HUES6 (cell line): ENCODE data around the gene NHSL1.
A peak's percentile ranks its signal among the peaks of the same experiment; 100 is the strongest.

Experiments
- H3K27ac ChIP-seq: 2 replicates; pipeline ENCODE4 v1.7.0; 2013; ENCODE audit warnings: low read depth, mild to moderate bottlenecking, low read length, inconsistent platforms
- H3K27me3 ChIP-seq: 2 replicates; pipeline ENCODE4 v1.6.1; 2013; ENCODE audit warnings: low read length; ENCODE audit not compliant: control insufficient read depth, insufficient read depth
- H3K36me3 ChIP-seq: 2 replicates; pipeline ENCODE4 v1.6.1; 2013; ENCODE audit warnings: low read length; ENCODE audit not compliant: control insufficient read depth, insufficient read depth
- H3K4me1 ChIP-seq: 2 replicates; pipeline ENCODE4 v1.6.1; 2013; ENCODE audit warnings: low read length; ENCODE audit not compliant: control insufficient read depth, insufficient read depth
- H3K4me3 ChIP-seq: 2 replicates; pipeline ENCODE4 v1.5.1; 2013; ENCODE audit warnings: low read depth, low read length
- H3K9ac ChIP-seq: one replicate; pipeline ENCODE4 v1.6.1; 2013; ENCODE audit warnings: mild to moderate bottlenecking, low read length
- H3K9me3 ChIP-seq: 2 replicates; pipeline ENCODE4 v1.6.1; 2013; ENCODE audit warnings: low read depth, low read length; ENCODE audit not compliant: control insufficient read depth, insufficient read depth

Gene NHSL1

DNA sequence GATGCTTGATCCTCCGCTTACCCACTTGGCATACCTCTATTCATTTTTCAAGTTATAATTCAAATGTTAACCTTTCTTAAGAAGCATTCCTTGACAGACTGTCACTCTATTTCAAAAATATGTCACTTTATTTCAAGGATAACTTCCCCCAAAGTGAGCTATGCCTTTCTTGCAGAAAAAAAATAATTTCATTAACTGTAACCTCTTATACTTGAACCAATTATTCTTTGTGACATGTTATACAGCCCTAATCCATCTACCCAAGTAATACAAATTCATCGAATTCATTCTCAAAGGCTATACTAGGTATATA lies 9.3 kb upstream of the NHSL1 start:
- Histone ChIP-seq H3K4me1 (peaks cover 26% of the 10 kb centered on the region), H3K4me3 (no peak overlapping the region), H3K9me3 (no peaks in the 10 kb centered on the region)

DNA sequence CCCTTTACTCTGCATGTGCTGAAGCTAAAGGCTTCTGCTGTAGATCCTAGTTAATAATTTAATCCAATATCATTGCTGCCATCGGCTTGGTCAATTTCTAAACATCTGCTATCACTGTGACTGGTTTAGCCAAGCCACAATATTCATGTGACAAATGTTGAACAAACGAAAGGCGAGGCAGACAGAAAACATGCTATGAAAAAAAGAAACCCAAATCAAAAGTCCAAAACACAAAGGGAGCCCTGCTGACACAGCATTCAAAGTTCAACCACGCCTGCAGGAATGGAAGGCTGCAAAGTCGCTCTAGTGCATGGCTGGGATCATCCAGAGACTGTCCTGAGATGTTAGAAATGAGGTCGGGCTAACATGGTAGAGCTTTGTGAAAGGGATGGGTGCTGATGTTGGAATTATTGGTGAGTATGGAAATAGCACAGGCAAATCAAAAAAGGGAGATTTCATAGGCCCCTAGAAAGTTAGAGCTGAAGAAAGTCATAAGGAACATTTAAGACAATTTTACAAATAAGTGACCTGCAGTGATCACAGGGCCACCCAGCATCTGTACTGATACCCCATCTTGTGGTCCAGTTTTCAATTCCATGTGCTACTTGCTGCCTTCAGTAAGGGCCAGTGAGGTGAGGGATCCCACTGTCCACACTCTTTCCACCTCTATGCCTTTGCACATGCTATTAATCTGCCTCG lies 8.8 kb upstream of the NHSL1 start:
- Histone ChIP-seq H3K27ac (no peak overlapping the region), H3K9me3 (no peaks in the 10 kb centered on the region), H3K4me3 (no peak overlapping the region), H3K4me1 (peaks cover 24% of the 10 kb centered on the region), H3K36me3 (no peaks in the 10 kb centered on the region), H3K27me3 (no peaks in the 10 kb centered on the region), H3K9ac (no peak overlapping the region)

More for the DNA sequence above, 9.3 kb upstream of the NHSL1 start:
- H3K27me3 ChIP-seq = no peaks in the 10 kb centered on the region
- no peak overlapping the region for H3K9ac ChIP-seq
- no peaks in the 10 kb centered on the region for H3K36me3 ChIP-seq
- H3K27ac ChIP-seq = no peak overlapping the region

DNA sequence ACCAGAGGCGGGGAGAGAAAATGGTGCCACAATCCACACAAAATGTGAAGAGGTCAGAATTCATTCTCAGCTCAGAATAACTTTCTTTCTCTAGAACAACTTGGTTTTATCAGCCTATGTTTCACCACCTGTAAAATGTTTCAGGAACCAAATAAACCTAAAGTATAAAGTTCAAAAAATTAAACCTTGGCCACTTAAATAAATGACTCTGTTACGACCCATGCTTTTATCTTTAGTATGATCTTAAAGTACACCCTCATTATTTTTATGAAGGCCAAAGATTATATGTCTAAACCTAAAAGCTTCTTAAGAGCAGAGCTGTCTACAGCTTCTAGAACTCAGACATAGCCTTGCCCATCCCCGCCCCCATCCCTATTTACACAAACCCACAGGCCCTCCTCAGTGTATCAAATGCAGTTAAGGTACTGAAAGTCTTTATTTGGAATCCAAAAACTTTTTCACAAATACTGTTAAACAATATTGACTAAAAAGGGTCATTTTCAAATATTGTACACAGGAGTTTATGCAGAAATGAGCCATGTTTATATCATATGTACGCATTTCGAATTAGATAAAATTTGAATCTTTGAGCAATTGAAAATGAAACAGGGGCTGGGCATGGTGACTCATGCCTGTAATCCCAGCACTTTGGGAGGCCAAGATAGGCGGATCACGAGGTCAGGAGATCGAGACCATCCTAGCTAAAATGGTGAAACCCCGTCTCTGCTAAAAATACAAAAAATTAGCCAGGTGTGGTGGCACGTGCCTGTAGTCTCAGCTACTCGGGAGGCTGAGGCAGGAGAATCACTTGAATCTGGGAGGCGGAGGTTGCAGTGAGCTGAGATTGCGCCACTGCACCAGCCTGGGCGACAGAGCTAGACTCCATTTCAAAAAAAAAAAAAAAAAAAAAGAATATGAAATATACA lies 5.7 kb upstream of the NHSL1 start:
- Histone ChIP-seq H3K4me1 (peaks cover 24% of the 10 kb centered on the region), H3K27me3 (no peaks in the 10 kb centered on the region), H3K36me3 (no peaks in the 10 kb centered on the region), H3K9ac (no peak overlapping the region), H3K27ac (no peak overlapping the region), H3K4me3 (no peak overlapping the region), H3K9me3 (no peaks in the 10 kb centered on the region)

DNA sequence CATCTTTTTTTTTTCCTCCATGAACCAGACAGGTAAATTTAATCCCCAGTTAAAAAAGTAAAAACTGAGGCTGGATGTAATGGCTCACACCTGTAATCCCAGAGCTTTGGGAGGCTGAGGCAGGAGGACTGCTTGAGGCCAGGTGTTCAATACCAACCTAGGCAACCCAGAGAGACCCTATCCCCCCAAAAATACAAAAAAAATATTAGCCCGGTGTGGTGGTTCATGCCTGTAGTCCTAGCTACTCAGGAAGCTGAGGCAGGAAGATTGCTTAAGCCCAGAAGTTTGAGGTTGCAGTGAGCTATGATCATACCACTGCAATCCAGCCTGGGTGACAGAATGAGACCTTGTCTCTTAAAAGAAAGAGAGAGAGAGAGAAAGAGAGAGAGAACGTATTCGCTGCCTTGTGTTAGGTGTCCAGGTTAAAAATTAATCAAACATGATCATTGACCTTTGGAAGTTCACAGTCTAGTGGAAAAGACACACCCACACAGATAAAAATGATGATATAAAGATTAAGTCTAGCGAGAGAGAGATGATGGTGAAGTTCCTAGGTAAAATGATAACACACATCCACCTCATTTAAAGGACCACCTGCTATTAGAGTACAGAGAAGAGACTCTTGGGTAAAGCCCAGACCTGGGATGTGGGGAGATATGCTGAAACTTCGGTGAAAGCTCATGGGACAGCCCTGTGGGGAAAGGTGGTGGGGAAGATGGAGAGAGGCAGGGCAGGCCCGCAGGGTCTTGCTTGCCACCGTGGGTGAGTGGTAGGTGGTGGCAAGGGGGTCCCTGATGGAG lies 4.8 kb upstream of the NHSL1 start:
- Histone ChIP-seq H3K36me3 (no peaks in the 10 kb centered on the region), H3K27ac (no peak overlapping the region), H3K9ac (no peak overlapping the region), H3K4me1 (peaks cover 33% of the 10 kb centered on the region), H3K4me3 (no peak overlapping the region), H3K27me3 (no peaks in the 10 kb centered on the region), H3K9me3 (no peaks in the 10 kb centered on the region)

DNA sequence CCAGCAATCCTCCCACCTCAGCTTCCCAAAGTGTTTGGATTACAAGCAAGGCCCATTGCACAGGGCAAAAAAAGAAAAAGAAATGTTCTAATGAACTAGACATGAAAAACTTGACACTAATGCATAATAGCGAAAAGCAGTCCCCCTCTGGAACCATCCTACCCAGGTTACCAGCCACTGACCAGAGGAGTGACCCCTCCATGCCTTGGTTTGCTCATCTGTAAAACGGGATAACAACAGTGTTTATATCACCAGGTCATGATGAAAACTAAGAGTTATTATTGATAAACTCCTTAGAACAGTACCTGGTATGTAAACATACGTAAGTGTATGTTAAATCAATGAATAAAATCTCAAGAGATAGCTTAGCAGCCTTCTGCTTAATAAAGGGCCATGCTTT lies 3.3 kb upstream of the NHSL1 start:
- Histone ChIP-seq H3K9ac (no peak overlapping the region), H3K36me3 (no peaks in the 10 kb centered on the region), H3K27me3 (no peaks in the 10 kb centered on the region), H3K27ac (no peak overlapping the region), H3K4me1 (peaks cover 45% of the 10 kb centered on the region), H3K4me3 (no peak overlapping the region), H3K9me3 (no peaks in the 10 kb centered on the region)

DNA sequence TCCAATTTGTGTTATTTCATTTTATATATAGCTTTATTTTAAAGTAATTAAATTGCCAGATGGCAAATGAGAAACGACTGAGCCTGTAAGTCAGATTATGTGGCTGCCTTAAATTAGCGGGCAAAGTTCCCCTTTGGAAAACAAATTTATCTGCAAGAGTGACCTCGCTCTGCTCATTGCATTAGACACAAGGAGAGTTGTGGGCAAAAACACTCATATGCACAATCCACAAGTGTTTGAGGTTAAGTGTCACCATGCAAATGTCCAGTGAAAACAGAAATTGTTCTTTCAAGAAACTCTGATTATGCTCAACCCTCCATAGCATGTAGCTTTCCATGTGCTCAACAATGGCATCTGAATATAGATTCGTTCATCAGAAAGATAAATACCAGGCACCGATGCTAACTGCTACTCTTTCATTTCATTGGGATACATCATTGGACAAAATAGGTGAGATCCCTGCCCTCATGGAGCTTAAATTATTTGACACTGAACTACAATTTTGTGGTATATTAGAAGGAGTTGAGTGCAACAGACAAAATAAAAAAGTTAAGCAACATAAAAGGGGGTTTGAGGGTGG lies 1.7 kb upstream of the NHSL1 start:
- H3K27me3 ChIP-seq = no peaks in the 10 kb centered on the region
- H3K9me3 ChIP-seq = no peaks in the 10 kb centered on the region
- H3K9ac ChIP-seq = no peak overlapping the region
- no peak overlapping the region for H3K4me3 ChIP-seq
- peaks cover 3% of the 10 kb centered on the region; the same call in 1 of the 2 replicates for H3K36me3 ChIP-seq
- no peak overlapping the region for H3K27ac ChIP-seq
- peaks cover 55% of the 10 kb centered on the region for H3K4me1 ChIP-seq

DNA sequence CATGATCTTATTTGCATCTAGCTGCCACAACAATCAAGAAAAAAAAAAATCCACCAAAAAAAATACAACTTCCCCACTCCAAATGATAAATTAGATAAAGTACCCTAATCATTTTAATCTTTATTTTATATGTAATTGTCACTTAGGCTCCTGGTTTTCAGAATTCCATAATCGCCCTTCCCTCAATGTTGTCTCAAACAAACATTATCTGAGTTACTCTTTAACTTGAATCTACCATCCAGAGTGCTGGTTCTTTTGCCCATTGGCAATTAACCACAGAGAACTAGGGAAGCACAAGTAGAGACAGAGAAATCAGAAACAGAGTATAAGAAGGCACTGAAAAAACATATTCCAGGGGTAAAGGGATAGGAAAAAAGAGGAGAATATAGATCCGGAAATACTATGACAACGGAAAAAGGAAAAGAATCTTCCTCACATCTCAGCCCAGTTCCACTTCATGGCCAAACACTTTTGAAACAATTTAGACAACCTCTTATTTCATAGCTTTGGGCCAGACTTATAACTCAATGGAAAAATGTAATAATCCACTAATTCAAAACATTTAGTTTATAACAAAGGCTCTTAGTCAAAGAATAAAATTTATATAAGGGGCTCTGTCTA lies 861 bp upstream of the NHSL1 start:
- H3K4me3 ChIP-seq = peak overlapping the region; percentile 48
- no peak overlapping the region for H3K9ac ChIP-seq
- peaks cover 56% of the 10 kb centered on the region for H3K4me1 ChIP-seq
- H3K9me3 ChIP-seq = no peaks in the 10 kb centered on the region
- H3K36me3 ChIP-seq = peaks cover 5% of the 10 kb centered on the region; the same call in 1 of the 2 replicates
- no peaks in the 10 kb centered on the region for H3K27me3 ChIP-seq
- H3K27ac ChIP-seq = peak overlapping the region; percentile 63

DNA sequence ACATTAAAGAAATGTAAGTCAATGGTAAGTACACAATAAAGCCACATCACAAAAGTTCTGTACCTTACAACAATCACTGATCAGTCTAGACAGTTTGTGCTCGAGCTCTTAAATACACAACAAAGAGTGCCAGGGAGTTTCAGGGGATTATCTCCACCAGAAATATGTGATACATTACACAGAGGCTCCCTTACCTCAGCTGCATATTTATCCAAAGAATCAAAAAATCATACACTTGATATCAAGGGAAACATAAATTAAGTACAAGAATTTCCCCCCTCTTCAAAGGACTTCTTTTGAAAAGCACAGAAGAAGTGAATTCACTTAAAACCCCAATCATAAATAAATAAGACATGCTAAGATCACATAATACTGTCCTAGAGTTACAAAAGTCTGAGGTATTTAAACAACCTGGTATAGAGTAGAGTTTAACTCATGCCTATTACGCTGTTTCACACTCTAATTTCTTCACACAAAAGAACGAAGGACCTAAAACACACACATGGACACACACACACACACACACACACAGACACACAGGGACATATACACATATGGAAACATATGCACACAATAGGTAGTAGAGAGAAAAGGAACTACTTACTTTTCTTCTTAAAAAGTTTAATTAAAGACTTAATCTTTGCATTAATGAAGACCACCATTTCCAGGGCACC lies 528 bp downstream of the NHSL1 start:
- Histone ChIP-seq H3K9me3 (no peaks in the 10 kb centered on the region), H3K9ac (peak overlapping the region; percentile 71), H3K4me1 (peaks cover 54% of the 10 kb centered on the region), H3K27ac (peak overlapping the region; percentile 63), H3K36me3 (peaks cover 8% of the 10 kb centered on the region), H3K4me3 (peak overlapping the region; percentile 48), H3K27me3 (no peaks in the 10 kb centered on the region)

DNA sequence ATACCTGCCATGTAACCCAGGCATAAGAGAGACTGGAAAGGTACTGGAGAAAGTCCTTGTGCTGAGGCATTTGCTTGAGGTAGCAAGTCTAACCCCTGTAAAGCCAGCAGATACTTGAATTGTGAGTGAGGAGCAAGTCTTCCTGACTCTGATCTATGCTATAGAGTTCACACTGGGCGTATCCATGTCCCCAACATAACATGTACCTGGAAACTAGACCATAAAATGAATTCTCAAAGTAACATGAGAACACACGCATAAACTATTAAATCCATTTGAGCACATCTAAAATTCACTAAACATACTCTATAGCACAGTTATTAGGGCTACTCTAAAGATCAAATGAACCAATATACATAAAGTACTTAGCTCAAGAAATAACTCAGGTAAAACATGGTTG lies 2.0 kb downstream of the NHSL1 start:
- Histone ChIP-seq H3K9me3 (no peaks in the 10 kb centered on the region), H3K27me3 (no peaks in the 10 kb centered on the region), H3K9ac (no peak overlapping the region), H3K36me3 (peaks cover 8% of the 10 kb centered on the region), H3K27ac (no peak overlapping the region), H3K4me3 (peak overlapping the region; percentile 48), H3K4me1 (peaks cover 68% of the 10 kb centered on the region)

DNA sequence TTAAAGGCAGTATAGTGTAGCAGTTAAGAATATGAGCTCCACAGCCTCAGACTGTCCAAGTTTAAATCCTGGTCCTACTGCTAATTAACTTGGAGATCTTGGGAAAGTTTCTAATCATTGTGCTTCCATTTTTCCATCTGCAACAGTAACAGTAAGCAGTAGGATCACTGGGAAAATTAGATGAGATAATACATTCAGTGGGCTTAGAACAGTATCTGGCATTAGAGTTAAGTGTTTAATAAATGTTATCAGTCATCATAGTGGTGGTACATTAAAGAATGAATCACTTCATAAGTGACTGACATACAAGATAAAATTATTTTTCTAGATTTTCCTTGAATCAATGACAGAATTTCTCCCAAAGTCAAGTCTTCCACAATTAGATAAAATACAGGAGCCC lies 5.0 kb downstream of the NHSL1 start:
- Histone ChIP-seq H3K36me3 (peaks cover 8% of the 10 kb centered on the region), H3K4me1 (peaks cover 56% of the 10 kb centered on the region), H3K9me3 (no peaks in the 10 kb centered on the region), H3K4me3 (no peak overlapping the region), H3K9ac (no peak overlapping the region), H3K27ac (no peak overlapping the region), H3K27me3 (no peaks in the 10 kb centered on the region)
